ENCODE results near the gene FASTK. TPM values are rescaled to one million over a fixed set of nuclear protein-coding genes. Genes with fewer than 3 reads are reported as not detected.

The FASTK gene
- total RNA-seq, 1 donor from 2014 or later = 22.4 TPM

- no peaks in the 10 kb centered on the region for H3K36me3 ChIP-seq
- H3K4me1 ChIP-seq = peaks cover 35% of the 10 kb centered on the region
- H4K20me1 ChIP-seq (ENCODE audit: low read depth) = peaks cover 51% of the 10 kb centered on the region
- no peaks in the 10 kb centered on the region for H3K9me3 Mint-ChIP-seq
- TF ChIP-seq EZH2 (IDR thresholded peaks at IDR 0.05) = no peak
- TF ChIP-seq CTCF (IDR thresholded peaks at IDR 0.05) = no peak
- no peak for TF ChIP-seq EZH2phosphoT487 (IDR thresholded peaks at IDR 0.05)
- H2AFZ ChIP-seq (replicated peaks) = no peak overlapping the region
- peaks cover 42% of the 10 kb centered on the region for H3F3A ChIP-seq (ENCODE audit: low read depth)
- H3K4me1 Mint-ChIP-seq = peaks cover 30% of the 10 kb centered on the region
- no peak overlapping the region for H3K27ac ChIP-seq
- DNase-seq (ENCODE audit: low spot score) = no peak
- no peaks in the 10 kb centered on the region for H3K9me3 ChIP-seq (ENCODE audit: low read depth)
- peak overlapping the region; percentile 99 for H3K4me2 ChIP-seq
- H3K27ac Mint-ChIP-seq = no peak overlapping the region
- peaks cover 7% of the 10 kb centered on the region for H3K79me2 ChIP-seq (ENCODE audit: low read depth)
- H3K27me3 ChIP-seq = peaks cover 19% of the 10 kb centered on the region
- no peak overlapping the region for H3K9ac ChIP-seq
- peak overlapping the region; percentile 41 for H3K4me3 ChIP-seq
- H3K27me3 Mint-ChIP-seq (ENCODE audit: insufficient read depth, low read depth) = peaks cover 9% of the 10 kb centered on the region
- H3K36me3 Mint-ChIP-seq = peaks cover 5% of the 10 kb centered on the region
- H3K4me3 Mint-ChIP-seq = peak overlapping the region; percentile 74
Observed at GRCh38 chr7:151063212-151063561, 17.4 kb downstream of the FASTK start.

- H3K27me3 Mint-ChIP-seq (ENCODE audit: insufficient read depth, low read depth) = peaks cover 11% of the 10 kb centered on the region
- no peaks in the 10 kb centered on the region for H3K9me3 Mint-ChIP-seq
- DNase-seq (ENCODE audit: low spot score) = peak; percentile 88
- peaks cover 7% of the 10 kb centered on the region for H3K79me2 ChIP-seq (ENCODE audit: low read depth)
- no peak overlapping the region for H3K9ac ChIP-seq
- peaks cover 35% of the 10 kb centered on the region for H3K4me1 ChIP-seq
- no peak overlapping the region for H3K27ac ChIP-seq
- H4K20me1 ChIP-seq (ENCODE audit: low read depth) = peaks cover 51% of the 10 kb centered on the region
- H3K4me2 ChIP-seq = peak overlapping the region; percentile 99
- no peak overlapping the region for H2AFZ ChIP-seq (replicated peaks)
- peaks cover 42% of the 10 kb centered on the region for H3F3A ChIP-seq (ENCODE audit: low read depth)
- no peaks in the 10 kb centered on the region for H3K9me3 ChIP-seq (ENCODE audit: low read depth)
- no peaks in the 10 kb centered on the region for H3K36me3 ChIP-seq
- TF ChIP-seq CTCF (IDR thresholded peaks at IDR 0.05) (no peak), EZH2phosphoT487 (IDR thresholded peaks at IDR 0.05) (no peak), EZH2 (IDR thresholded peaks at IDR 0.05) (no peak)
- peaks cover 19% of the 10 kb centered on the region for H3K27me3 ChIP-seq
- peaks cover 30% of the 10 kb centered on the region for H3K4me1 Mint-ChIP-seq
- H3K4me3 ChIP-seq = peak overlapping the region; percentile 41
- no peak overlapping the region for H3K27ac Mint-ChIP-seq
- peak overlapping the region; percentile 46 for H3K4me3 Mint-ChIP-seq
- H3K36me3 Mint-ChIP-seq = peaks cover 3% of the 10 kb centered on the region
Observed at GRCh38 chr7:151062399-151063211, 18.0 kb downstream of the FASTK start.

- TF ChIP-seq EZH2 (IDR thresholded peaks at IDR 0.05) (no peak), CTCF (IDR thresholded peaks at IDR 0.05) (no peak), EZH2phosphoT487 (IDR thresholded peaks at IDR 0.05) (no peak)
- Mint-ChIP-seq H3K27ac (no peak overlapping the region), H3K27me3 (ENCODE audit: insufficient read depth, low read depth) (peaks cover 14% of the 10 kb centered on the region), H3K4me3 (peak overlapping the region; percentile 90), H3K36me3 (no peaks in the 10 kb centered on the region), H3K9me3 (no peaks in the 10 kb centered on the region), H3K4me1 (peaks cover 34% of the 10 kb centered on the region)
- H3K4me1 ChIP-seq = peaks cover 37% of the 10 kb centered on the region
- H3K9me3 ChIP-seq (ENCODE audit: low read depth) = no peaks in the 10 kb centered on the region
- H3K9ac ChIP-seq = no peak overlapping the region
- H2AFZ ChIP-seq (replicated peaks) = no peak overlapping the region
- H3F3A ChIP-seq (ENCODE audit: low read depth) = peaks cover 42% of the 10 kb centered on the region
- H3K4me3 ChIP-seq = peak overlapping the region; percentile 41
- H4K20me1 ChIP-seq (ENCODE audit: low read depth) = peaks cover 51% of the 10 kb centered on the region
- no peak for DNase-seq (ENCODE audit: low spot score)
- H3K4me2 ChIP-seq = peak overlapping the region; percentile 99
- no peak overlapping the region for H3K27ac ChIP-seq
- no peaks in the 10 kb centered on the region for H3K36me3 ChIP-seq
- peaks cover 7% of the 10 kb centered on the region for H3K79me2 ChIP-seq (ENCODE audit: low read depth)
- peaks cover 23% of the 10 kb centered on the region for H3K27me3 ChIP-seq
Observed at GRCh38 chr7:151062111-151062398, 18.6 kb downstream of the FASTK start.
